ENCODE data around the gene RFX3. TPM values are rescaled to one million over a fixed set of nuclear protein-coding genes. Genes with fewer than 3 reads are reported as not detected.

RFX3 gene
- total RNA-seq, 1 experiment from 2014 or later, result 7.4 TPM

DNA sequence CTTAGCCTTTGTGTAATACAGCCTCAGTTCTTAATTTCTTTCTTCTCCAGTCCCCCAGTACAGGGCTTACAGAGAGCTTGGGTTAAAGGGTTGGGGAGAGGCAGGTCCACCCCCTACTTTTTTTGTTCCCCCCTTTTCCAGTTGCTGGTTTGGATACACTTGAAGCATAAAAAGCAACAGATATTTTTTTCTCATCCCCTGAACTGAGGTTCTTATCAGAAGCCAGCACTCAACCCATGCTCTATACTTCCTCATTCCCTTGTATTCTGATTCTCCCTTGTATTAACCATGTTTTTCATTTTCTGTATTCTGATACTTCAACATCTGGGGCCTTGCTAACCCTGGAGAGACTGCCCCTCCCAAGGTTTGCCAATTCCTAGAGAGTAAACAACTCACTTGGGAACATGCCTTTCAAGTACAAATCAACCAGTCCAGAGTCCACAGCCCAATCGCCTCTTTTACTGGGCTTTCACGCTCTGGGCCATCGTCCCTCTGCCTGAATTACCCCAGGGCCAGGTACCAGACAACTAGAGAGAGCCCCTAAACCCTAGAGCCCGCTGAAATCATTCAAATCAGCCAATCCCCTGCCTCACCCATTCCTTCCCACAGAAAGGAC, 348.5 kb downstream of the RFX3 start:
- BruUV-seq (replicated peaks), result no TSS peak
- Histone ChIP-seq H3K9me3 (ENCODE audit: low read depth, low read length, poor library complexity, severe bottlenecking) (no peaks in the 10 kb centered on the region), H3K36me3 (ENCODE audit: insufficient read depth, low read length, poor library complexity, severe bottlenecking) (no peaks in the 10 kb centered on the region), H3K4me1 (ENCODE audit: insufficient read depth, low read length, poor library complexity, severe bottlenecking) (peaks cover 4% of the 10 kb centered on the region), H3K27me3 (replicated peaks; ENCODE audit: insufficient read depth, low read depth, low read length, poor library complexity) (peaks cover 39% of the 10 kb centered on the region), H3K4me3 (ENCODE audit: low read depth, low read length, poor library complexity, severe bottlenecking) (no peak overlapping the region), H3K27ac (ENCODE audit: low read depth, low read length, poor library complexity, severe bottlenecking) (no peak overlapping the region)
- TF ChIP-seq, protein P1, sequence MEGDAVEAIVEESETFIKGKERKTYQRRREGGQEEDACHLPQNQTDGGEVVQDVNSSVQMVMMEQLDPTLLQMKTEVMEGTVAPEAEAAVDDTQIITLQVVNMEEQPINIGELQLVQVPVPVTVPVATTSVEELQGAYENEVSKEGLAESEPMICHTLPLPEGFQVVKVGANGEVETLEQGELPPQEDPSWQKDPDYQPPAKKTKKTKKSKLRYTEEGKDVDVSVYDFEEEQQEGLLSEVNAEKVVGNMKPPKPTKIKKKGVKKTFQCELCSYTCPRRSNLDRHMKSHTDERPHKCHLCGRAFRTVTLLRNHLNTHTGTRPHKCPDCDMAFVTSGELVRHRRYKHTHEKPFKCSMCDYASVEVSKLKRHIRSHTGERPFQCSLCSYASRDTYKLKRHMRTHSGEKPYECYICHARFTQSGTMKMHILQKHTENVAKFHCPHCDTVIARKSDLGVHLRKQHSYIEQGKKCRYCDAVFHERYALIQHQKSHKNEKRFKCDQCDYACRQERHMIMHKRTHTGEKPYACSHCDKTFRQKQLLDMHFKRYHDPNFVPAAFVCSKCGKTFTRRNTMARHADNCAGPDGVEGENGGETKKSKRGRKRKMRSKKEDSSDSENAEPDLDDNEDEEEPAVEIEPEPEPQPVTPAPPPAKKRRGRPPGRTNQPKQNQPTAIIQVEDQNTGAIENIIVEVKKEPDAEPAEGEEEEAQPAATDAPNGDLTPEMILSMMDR (conservative IDR thresholded peaks at IDR 0.05; ENCODE audit: low read depth, low read length), result no peak
- no peak for TF ChIP-seq EZH2 (IDR thresholded peaks at IDR 0.05; ENCODE audit: borderline replicate concordance, low read depth, low read length, poor library complexity, severe bottlenecking)
- CTCF ChIA-PET, result no interaction called here
- DNase-seq (ENCODE audit: low spot score), result no peak
- POLR2A ChIA-PET (ENCODE audit: low non-redundant PET), result no interaction called here
- intact Hi-C loops (cut with micrococcal nuclease; ENCODE audit: unreplicated experiment), result no loop called here

DNA sequence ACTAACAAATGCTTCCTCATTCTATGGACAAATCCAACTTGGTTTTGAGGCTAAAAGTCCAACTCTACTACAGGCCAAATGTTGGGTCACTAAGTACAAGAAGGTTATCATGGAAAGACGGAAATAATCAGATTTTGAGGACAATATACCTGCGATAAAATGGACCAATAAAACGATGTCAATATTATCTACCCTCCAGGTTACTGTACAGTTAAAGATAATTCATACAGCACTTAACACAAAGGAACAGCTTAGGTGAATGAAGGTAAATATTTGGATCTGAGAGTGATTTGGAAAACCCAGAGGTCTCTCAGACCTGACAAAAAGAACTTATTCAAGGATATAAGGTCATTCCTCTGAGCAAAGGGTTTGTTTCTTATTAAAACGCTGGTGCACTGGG, 352.4 kb downstream of the RFX3 start:
- BruUV-seq (replicated peaks), result no TSS peak
- no peaks in the 10 kb centered on the region for H3K9me3 ChIP-seq (ENCODE audit: low read depth, low read length, poor library complexity, severe bottlenecking)
- ChIA-PET CTCF (no interaction called here), POLR2A (ENCODE audit: low non-redundant PET) (no interaction called here)
- H3K27me3 ChIP-seq (replicated peaks; ENCODE audit: insufficient read depth, low read depth, low read length, poor library complexity), result peaks cover 25% of the 10 kb centered on the region
- TF ChIP-seq, protein P1 (conservative IDR thresholded peaks at IDR 0.05; ENCODE audit: low read depth, low read length), result no peak
- TF ChIP-seq EZH2 (IDR thresholded peaks at IDR 0.05; ENCODE audit: borderline replicate concordance, low read depth, low read length, poor library complexity, severe bottlenecking), result no peak
- H3K27ac ChIP-seq (ENCODE audit: low read depth, low read length, poor library complexity, severe bottlenecking), result no peak overlapping the region
- no peaks in the 10 kb centered on the region for H3K36me3 ChIP-seq (ENCODE audit: insufficient read depth, low read length, poor library complexity, severe bottlenecking)
- intact Hi-C loops (cut with micrococcal nuclease; ENCODE audit: unreplicated experiment), result no loop called here
- no peak overlapping the region for H3K4me3 ChIP-seq (ENCODE audit: low read depth, low read length, poor library complexity, severe bottlenecking)
- DNase-seq (ENCODE audit: low spot score), result no peak
- H3K4me1 ChIP-seq (ENCODE audit: insufficient read depth, low read length, poor library complexity, severe bottlenecking), result no peaks in the 10 kb centered on the region

DNA sequence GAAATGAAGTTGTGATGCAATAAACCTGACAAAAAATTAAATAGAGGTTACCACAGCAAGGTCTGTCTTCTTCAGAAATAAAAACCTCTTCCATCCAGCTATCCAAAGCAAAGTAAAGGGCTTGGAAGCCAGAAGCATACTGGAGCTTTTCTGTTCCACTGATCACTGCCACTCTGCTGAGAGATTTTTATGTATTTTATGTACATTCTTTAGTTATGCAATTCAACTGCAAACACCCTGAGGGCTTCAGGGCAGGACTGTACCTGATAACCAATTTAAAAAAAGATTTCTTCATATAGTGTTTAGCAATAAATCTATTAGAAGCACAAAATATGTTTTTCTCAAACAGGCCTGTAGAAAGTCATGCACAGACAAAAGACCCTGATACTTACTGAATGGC, 355.0 kb downstream of the RFX3 start:
- BruUV-seq (replicated peaks), result no TSS peak
- no peak for DNase-seq (ENCODE audit: low spot score)
- CTCF ChIA-PET, result no interaction called here
- Histone ChIP-seq H3K27me3 (replicated peaks; ENCODE audit: insufficient read depth, low read depth, low read length, poor library complexity) (peaks cover 45% of the 10 kb centered on the region), H3K27ac (ENCODE audit: low read depth, low read length, poor library complexity, severe bottlenecking) (no peak overlapping the region), H3K4me3 (ENCODE audit: low read depth, low read length, poor library complexity, severe bottlenecking) (no peak overlapping the region), H3K4me1 (ENCODE audit: insufficient read depth, low read length, poor library complexity, severe bottlenecking) (no peaks in the 10 kb centered on the region), H3K9me3 (ENCODE audit: low read depth, low read length, poor library complexity, severe bottlenecking) (no peaks in the 10 kb centered on the region), H3K36me3 (ENCODE audit: insufficient read depth, low read length, poor library complexity, severe bottlenecking) (no peaks in the 10 kb centered on the region)
- intact Hi-C loops (cut with micrococcal nuclease; ENCODE audit: unreplicated experiment), result no loop called here
- no peak for TF ChIP-seq EZH2 (IDR thresholded peaks at IDR 0.05; ENCODE audit: borderline replicate concordance, low read depth, low read length, poor library complexity, severe bottlenecking)
- TF ChIP-seq, protein P1 (conservative IDR thresholded peaks at IDR 0.05; ENCODE audit: low read depth, low read length), result no peak
- POLR2A ChIA-PET (ENCODE audit: low non-redundant PET), result no interaction called here
